SK-N-SH (cell line): ENCODE measurements around the gene LRRC27. TPM values are rescaled to one million over a fixed set of nuclear protein-coding genes. Genes with fewer than 3 reads are reported as not detected.

Experiments
- CTCF ChIA-PET: fragments of 300-600, 350-600 bp; formaldehyde crosslinking; extraction: SDS; loops from one replicate; lab custom pipeline; 2021; lab: Yijun Ruan, JAX
- POLR2A ChIA-PET: fragments of 350-600 bp; sonication (Branson Sonifier 250); formaldehyde crosslinking; extraction: SDS; loops from one replicate; lab custom pipeline; 2020; ENCODE audit warnings: antibody characterized with exemption, inconsistent platforms; lab: Yijun Ruan, JAX
- DNase-seq: peaks from one replicate; pipeline ENCODE4 v3.0.0; 2012
- H2AFZ ChIP-seq: fragments of 200-600 bp; sonication (generic); 2 replicates; pipeline ENCODE4 v1.8.1; 2016; ENCODE audit warnings: antibody characterized with exemption, mild to moderate bottlenecking, low read depth
- H3F3A ChIP-seq: fragments of 200-600 bp; sonication (generic); replicated peaks from 2 replicates; pipeline ENCODE3; 2016; ENCODE audit warnings: antibody characterized with exemption, mild to moderate bottlenecking; ENCODE audit not compliant: insufficient read depth
- H3K27ac ChIP-seq, 2 experiments: fragments of 200-500 bp in 1 of 2; fragments of 200-600 bp in 1 of 2; sonication (Bioruptor generic) in 1 of 2; sonication (generic), shearing (Covaris generic) in 1 of 2; 2 replicates each; pipeline versions ENCODE4 v1.5.1 to v1.6.1; 2014 to 2016; ENCODE audit warnings: low read depth in 2 of 2, inconsistent platforms in 1 of 2, low read length in 1 of 2, mild to moderate bottlenecking in 1 of 2, mixed read lengths in 1 of 2
- H3K27me3 ChIP-seq: fragments of 200-600 bp; sonication (generic), shearing (Covaris generic); 2 replicates; pipeline ENCODE4 v1.6.1; 2016; ENCODE audit warnings: mixed run types; ENCODE audit not compliant: insufficient read depth
- H3K36me3 ChIP-seq, 2 experiments: fragments of 200-500 bp in 1 of 2; fragments of 200-600 bp in 1 of 2; sonication (Bioruptor generic) in 1 of 2; sonication (generic) in 1 of 2; replicated peaks in 1 of 2; 2 replicates each; pipeline versions ENCODE3 to v1.5.1; 2014 to 2016; ENCODE audit warnings: low read length in 1 of 2, mild to moderate bottlenecking in 1 of 2; ENCODE audit not compliant: insufficient read depth in 2 of 2, control insufficient read depth in 1 of 2
- H3K4me1 ChIP-seq, 2 experiments: fragments of 200-500 bp in 1 of 2; fragments of 200-600 bp in 1 of 2; sonication (Bioruptor generic) in 1 of 2; sonication (generic), shearing (Covaris generic) in 1 of 2; 2 replicates each; pipeline versions ENCODE4 v1.5.1 to v1.6.1; 2014 to 2016; ENCODE audit warnings: low read depth in 1 of 2, low read length in 1 of 2, mixed run types in 1 of 2; ENCODE audit not compliant: insufficient read depth in 2 of 2, control insufficient read depth in 1 of 2
- H3K4me2 ChIP-seq: fragments of 200-600 bp; sonication (generic), shearing (Covaris generic); 2 replicates; pipeline ENCODE4 v1.6.1; 2017; ENCODE audit warnings: mixed run types
- H3K4me3 ChIP-seq, 2 experiments: fragments of 200-500 bp in 1 of 2; fragments of 200-600 bp in 1 of 2; sonication (Bioruptor generic) in 1 of 2; sonication (generic), shearing (Covaris generic) in 1 of 2; 2 replicates each; pipeline versions ENCODE4 v1.5.1 to v1.8.1; 2014 to 2016; ENCODE audit warnings: low read depth in 2 of 2, inconsistent platforms in 1 of 2, low read length in 1 of 2, mild to moderate bottlenecking in 1 of 2, mixed read lengths in 1 of 2, moderate library complexity in 1 of 2
- H3K79me2 ChIP-seq: fragments of 200-600 bp; sonication (generic); 2 replicates; pipeline ENCODE4 v1.8.1; 2017; ENCODE audit warnings: mild to moderate bottlenecking; ENCODE audit not compliant: insufficient read depth
- H3K9ac ChIP-seq: fragments of 200-600 bp; sonication (generic); 2 replicates; pipeline ENCODE4 v1.6.1; 2017; ENCODE audit warnings: mixed run types
- H3K9me2 ChIP-seq: fragments of 200-600 bp; sonication (generic); 2 replicates; pipeline ENCODE4 v1.6.1; 2017; ENCODE audit warnings: mixed run types
- H3K9me3 ChIP-seq: fragments of 200-600 bp; sonication (generic); 2 replicates; pipeline ENCODE4 v1.6.1; 2017; ENCODE audit warnings: mixed run types, mild to moderate bottlenecking, moderate library complexity
- H4K20me1 ChIP-seq: fragments of 200-600 bp; sonication (generic); 2 replicates; pipeline ENCODE4 v1.6.1; 2017; ENCODE audit warnings: mild to moderate bottlenecking, mixed run types; ENCODE audit not compliant: insufficient read depth
- CHD2 ChIP-seq: fragments of 150-350 bp; IDR thresholded peaks from 2 replicates; pipeline ENCODE4 v1.6.1; 2018; ENCODE audit warnings: low read length; ENCODE audit not compliant: partially characterized antibody
- CTCF ChIP-seq: fragments of 200-600 bp; sonication (generic); IDR thresholded peaks from 2 replicates; pipeline ENCODE4 v1.6.1; 2017; ENCODE audit warnings: antibody characterized with exemption, mild to moderate bottlenecking, moderate library complexity
- FOSL2 ChIP-seq: IDR thresholded peaks from 2 replicates; pipeline ENCODE4 v1.4.0; 2012; ENCODE audit warnings: low read depth, mild to moderate bottlenecking, moderate library complexity, borderline replicate concordance
- GATA2 ChIP-seq: sonication (generic); formaldehyde crosslinking; IDR thresholded peaks from 2 replicates; pipeline ENCODE4 v1.5.0; 2020; ENCODE audit warnings: mild to moderate bottlenecking, missing genetic modification reagents
- MXI1 ChIP-seq: IDR thresholded peaks from 2 replicates; pipeline ENCODE4 v1.6.1; 2012; ENCODE audit warnings: mild to moderate bottlenecking, low read depth, low read length, improper control_type of control experiment
- RAD21 ChIP-seq: IDR thresholded peaks from 2 replicates; pipeline ENCODE4 v1.6.1; 2012; ENCODE audit warnings: mild to moderate bottlenecking, low read length
- REST ChIP-seq: IDR thresholded peaks from 2 replicates; pipeline ENCODE4 v1.6.1; 2012; ENCODE audit warnings: mild to moderate bottlenecking, low read depth, low read length, moderate library complexity
- RFX5 ChIP-seq: IDR thresholded peaks from 2 replicates; pipeline ENCODE4 v1.6.1; 2012; ENCODE audit warnings: mild to moderate bottlenecking, improper control_type of control experiment, low read length
- TAF1 ChIP-seq: IDR thresholded peaks from 2 replicates; pipeline ENCODE4 v1.6.1; 2012; ENCODE audit warnings: low read depth, mild to moderate bottlenecking, low read length, moderate library complexity, borderline replicate concordance
- ZBTB33 ChIP-seq: IDR thresholded peaks from 2 replicates; pipeline ENCODE4 v1.4.0; 2012; ENCODE audit warnings: low read depth, borderline replicate concordance
- WGBS: methylation state at CpG from one replicate; pipeline ENCODE4 v1.1.6; 2017; ENCODE audit warnings: low lambda C conversion rate; 5-methylcytosine and 5-hydroxymethylcytosine counted together
- polyA plus RNA-seq, 3 experiments: library from polyadenylated mRNA; depleted of rRNA; stranded (reverse); fragments of >200 nt; gene quantifications; 2 replicates each; pipeline ENCODE4 v1.2.3, GENCODE V29; 2012

Gene LRRC27
- polyA plus RNA-seq, 1 of the 3 experiments (the other 2 are of a cell fraction) = 10.0 TPM

GRCh38 chr10:132388891-132389432 is 57.0 kb downstream of the LRRC27 start (continued):
- no peak for TF ChIP-seq REST

GRCh38 chr10:132389433-132390169 is 57.6 kb downstream of the LRRC27 start:
- DNase-seq = no peak
- Histone ChIP-seq H3K27ac (no peak overlapping the region), H4K20me1 (no peaks in the 10 kb centered on the region), H3K4me2 (no peak overlapping the region), H3K9me2 (no peaks in the 10 kb centered on the region), H3K9me3 (no peaks in the 10 kb centered on the region), H3K9ac (no peak overlapping the region), H3K79me2 (no peaks in the 10 kb centered on the region), H3K4me1 (peaks cover 0 to 3% of the 10 kb centered on the region in 2 experiments; a peak in 1 of 4 replicates), H3K4me3 (no peak overlapping the region), H3K27me3 (no peaks in the 10 kb centered on the region), H3K36me3 (no peaks in the 10 kb centered on the region), H3F3A (no peaks in the 10 kb centered on the region), H2AFZ (no peak overlapping the region)
- TF ChIP-seq RAD21 (no peak), FOSL2 (no peak), CHD2 (no peak), ZBTB33 (no peak), MXI1 (no peak), TAF1 (no peak), CTCF (no peak), RFX5 (no peak), GATA2 (CRISPR knock-in tag) (no peak)
- ChIA-PET POLR2A (interaction anchor here (0.6 kb wide), 1 partner anchor 22 kb away, joined by 3 read pairs; no protein-coding TSS in a partner anchor), CTCF (interaction anchor here (1.1 to 1.2 kb wide), 2 partner anchors 9 to 64 kb away, joined by 3 to 4 read pairs; no protein-coding TSS in a partner anchor)
- 85% methylated on average over 7 of the region's 16 CpGs for WGBS
